ENCODE measurements around the gene SPTBN4.

Gene SPTBN4

DNA sequence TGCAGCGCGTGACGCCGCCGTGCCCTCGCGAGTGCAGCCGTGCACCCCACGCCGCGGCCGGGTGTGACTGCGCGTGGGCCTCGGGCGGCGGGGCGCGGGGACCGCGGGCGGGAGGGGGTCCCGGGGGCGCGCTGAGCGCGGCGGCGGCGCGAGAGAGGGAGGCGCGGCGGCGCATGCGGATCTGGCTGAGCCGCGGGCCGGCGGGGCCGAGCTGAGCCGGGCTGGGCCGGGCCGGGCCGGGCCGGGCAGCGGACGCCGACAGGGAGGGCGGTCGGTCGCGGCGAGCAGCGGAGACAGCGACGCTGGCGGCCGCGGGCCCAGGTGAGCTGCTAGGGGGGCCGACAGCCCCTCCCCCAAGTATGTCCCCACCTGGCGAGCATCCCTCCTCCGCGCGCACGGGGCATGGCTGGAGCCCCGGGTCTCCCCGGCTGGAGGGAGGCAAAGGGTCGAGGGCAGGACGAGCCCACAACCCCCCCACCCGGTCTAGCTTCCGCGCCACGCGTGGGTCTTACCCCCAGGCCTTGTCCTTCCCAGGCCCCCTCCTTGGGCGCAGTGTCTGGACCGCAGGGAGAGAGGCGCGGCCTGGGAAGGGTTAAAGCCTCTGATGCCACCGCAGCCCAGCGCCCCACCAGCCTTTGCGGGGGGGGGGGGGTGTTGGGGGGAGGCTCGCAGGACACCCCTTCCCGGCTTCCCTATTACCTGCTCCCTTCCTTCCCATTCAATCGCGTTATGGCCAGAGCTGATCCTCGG lies at the start of gene SPTBN4:
Gene SPTBN4, plus strand, starts transcription at position 17 of the 750 bp plus-strand sequence. CDS start 5,621 bp downstream, outside the sequence.
- no peak for TF ChIP-seq CTCF (IDR thresholded peaks at IDR 0.05; ENCODE audit: control insufficient read depth, insufficient read depth, low read depth, low read length, missing control alignments)
- peak within 1 kb of the TSS; percentile 40 for H3K4me3 ChIP-seq (ENCODE audit: control insufficient read depth, low read depth, low read length)
- no peak for DNase-seq (ENCODE audit: low read depth)

- no peak for DNase-seq (ENCODE audit: low read depth)
- TF ChIP-seq CTCF (IDR thresholded peaks at IDR 0.05; ENCODE audit: control insufficient read depth, insufficient read depth, low read depth, low read length, missing control alignments), result no peak
- no peak overlapping the region for H3K4me3 ChIP-seq (ENCODE audit: control insufficient read depth, low read depth, low read length)
Measured at GRCh38 chr19:40417643-40417981, 49.2 kb upstream of the SPTBN4 start.

DNA sequence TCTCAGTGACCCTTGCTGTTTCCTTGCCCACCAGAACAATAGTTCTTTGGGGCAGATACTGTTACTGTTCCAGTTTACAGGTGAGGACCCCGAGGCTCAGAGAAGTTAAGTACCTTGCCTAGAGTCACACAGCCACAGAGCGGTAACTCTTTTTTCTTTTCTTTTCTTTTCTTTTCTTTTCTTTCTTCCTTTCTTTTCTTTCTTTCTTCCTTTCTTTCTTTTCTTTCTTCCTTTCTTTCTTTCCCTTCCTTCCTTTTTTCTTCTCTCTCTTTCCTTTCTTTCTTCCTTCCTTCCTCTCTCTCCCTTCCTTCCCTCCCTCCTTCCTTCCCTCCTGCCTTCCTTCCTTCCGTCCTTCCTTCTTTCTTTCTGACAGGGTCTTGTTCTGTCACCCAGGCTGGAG lies 48.8 kb upstream of the SPTBN4 start:
- DNase-seq (ENCODE audit: low read depth), result no peak
- no peak for TF ChIP-seq CTCF (IDR thresholded peaks at IDR 0.05; ENCODE audit: control insufficient read depth, insufficient read depth, low read depth, low read length, missing control alignments)
- no peak overlapping the region for H3K4me3 ChIP-seq (ENCODE audit: control insufficient read depth, low read depth, low read length)

DNA sequence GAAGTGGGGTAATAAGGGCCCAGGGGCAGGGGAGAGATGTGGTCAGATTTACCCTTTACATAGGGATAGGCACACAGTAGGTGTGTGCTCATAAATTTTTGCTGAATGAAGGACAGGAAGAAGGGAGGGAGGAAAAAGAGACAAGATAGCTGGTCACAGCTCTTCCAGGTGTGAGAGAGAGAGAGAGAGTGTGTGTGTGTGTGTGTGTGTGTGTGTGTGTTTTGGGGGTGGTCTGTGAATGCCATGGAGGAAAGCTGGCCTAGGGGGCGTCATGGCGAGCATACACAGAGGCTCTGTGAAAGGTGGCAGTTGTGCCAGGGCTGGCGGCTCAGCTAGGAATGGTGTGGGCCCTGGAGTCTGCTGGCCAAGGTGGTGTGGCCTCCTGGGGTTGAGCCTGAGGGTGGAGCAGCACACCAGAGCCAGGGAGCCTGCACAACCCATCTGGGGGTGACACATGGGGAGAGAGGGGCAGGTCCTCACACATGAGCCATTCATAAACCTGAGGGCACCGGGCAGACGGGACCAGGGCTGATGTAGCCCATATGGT lies 47.7 kb upstream of the SPTBN4 start:
- H3K4me3 ChIP-seq (ENCODE audit: control insufficient read depth, low read depth, low read length), result no peak overlapping the region
- no peak for DNase-seq (ENCODE audit: low read depth)
- TF ChIP-seq CTCF (IDR thresholded peaks at IDR 0.05; ENCODE audit: control insufficient read depth, insufficient read depth, low read depth, low read length, missing control alignments), result no peak

DNA sequence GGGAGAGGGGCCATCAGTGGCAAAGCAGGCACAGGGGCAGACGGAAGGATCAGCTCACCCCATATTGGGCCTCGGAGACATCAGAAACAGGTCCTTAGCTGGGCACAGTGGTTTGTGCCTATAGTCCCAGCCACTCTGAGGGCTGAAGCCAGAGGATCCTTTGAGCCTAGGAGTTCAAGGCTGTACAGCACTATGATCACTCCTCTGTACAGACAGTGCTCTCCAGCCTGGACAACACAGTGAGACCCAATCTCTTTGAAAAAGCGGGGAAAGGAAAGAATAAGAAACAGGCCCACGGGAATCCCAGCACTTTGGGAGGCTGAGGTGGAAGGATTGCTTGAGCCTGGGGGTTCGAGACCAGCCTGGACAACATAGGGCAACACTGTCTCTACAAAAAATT lies 47.0 kb upstream of the SPTBN4 start:
- no peak for TF ChIP-seq CTCF (IDR thresholded peaks at IDR 0.05; ENCODE audit: control insufficient read depth, insufficient read depth, low read depth, low read length, missing control alignments)
- H3K4me3 ChIP-seq (ENCODE audit: control insufficient read depth, low read depth, low read length), result no peak overlapping the region
- no peak for DNase-seq (ENCODE audit: low read depth)

DNA sequence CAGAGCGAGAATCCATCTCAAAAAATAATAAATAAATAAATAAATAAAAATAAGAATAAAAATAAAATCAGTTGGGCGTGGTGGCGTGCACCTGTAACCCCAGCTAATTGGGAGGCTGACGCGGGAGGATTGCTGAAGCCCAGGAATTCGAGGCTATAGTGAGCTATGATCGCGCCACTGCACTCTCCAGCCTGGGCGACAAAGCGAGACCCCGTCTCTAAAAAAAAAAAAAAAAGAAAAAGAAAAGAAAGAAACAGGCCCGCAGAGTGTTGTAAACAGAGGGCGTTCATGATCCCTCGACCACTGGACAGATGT lies 46.4 kb upstream of the SPTBN4 start:
- peak overlapping the region; percentile 83 for H3K4me3 ChIP-seq (ENCODE audit: control insufficient read depth, low read depth, low read length)
- no peak for TF ChIP-seq CTCF (IDR thresholded peaks at IDR 0.05; ENCODE audit: control insufficient read depth, insufficient read depth, low read depth, low read length, missing control alignments)
- no peak for DNase-seq (ENCODE audit: low read depth)
